B cell (primary cell): ENCODE measurements around the gene ACE.

Experiments used
- EZH2 ChIP-seq: IDR thresholded peaks from 2 replicates; pipeline ENCODE4 v1.6.1; 2012; ENCODE audit warnings: borderline replicate concordance, low read depth, mild to moderate bottlenecking, moderate library complexity, low read length; ENCODE audit not compliant: insufficient read depth, poor library complexity, severe bottlenecking
- TF ChIP-seq, protein P1 (sequence below): fragments of 200-600 bp; IDR thresholded peaks from one replicate; pipeline ENCODE4 v1.8.0; 2022; ENCODE audit warnings: antibody characterized with exemption, mild to moderate bottlenecking

- TF ChIP-seq, protein P1, sequence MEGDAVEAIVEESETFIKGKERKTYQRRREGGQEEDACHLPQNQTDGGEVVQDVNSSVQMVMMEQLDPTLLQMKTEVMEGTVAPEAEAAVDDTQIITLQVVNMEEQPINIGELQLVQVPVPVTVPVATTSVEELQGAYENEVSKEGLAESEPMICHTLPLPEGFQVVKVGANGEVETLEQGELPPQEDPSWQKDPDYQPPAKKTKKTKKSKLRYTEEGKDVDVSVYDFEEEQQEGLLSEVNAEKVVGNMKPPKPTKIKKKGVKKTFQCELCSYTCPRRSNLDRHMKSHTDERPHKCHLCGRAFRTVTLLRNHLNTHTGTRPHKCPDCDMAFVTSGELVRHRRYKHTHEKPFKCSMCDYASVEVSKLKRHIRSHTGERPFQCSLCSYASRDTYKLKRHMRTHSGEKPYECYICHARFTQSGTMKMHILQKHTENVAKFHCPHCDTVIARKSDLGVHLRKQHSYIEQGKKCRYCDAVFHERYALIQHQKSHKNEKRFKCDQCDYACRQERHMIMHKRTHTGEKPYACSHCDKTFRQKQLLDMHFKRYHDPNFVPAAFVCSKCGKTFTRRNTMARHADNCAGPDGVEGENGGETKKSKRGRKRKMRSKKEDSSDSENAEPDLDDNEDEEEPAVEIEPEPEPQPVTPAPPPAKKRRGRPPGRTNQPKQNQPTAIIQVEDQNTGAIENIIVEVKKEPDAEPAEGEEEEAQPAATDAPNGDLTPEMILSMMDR, result no peak
- TF ChIP-seq EZH2, result no peak
Observed at GRCh38 chr17:63503341-63503705, 26.5 kb downstream of the ACE start.
